ENCODE measurements around the gene TRPM2.

TRPM2 gene

GRCh38 chr21:44407493-44407892 is 54.1 kb downstream of the TRPM2 start:
- H3K4me2 ChIP-seq (ENCODE audit: insufficient read depth, low read length): no peak overlapping the region
- H3K36me3 ChIP-seq (ENCODE audit: insufficient read depth, low read length): no peaks in the 10 kb centered on the region
- peaks cover 9% of the 10 kb centered on the region for H3K9me3 ChIP-seq (ENCODE audit: insufficient read depth, low read length, severe bottlenecking)
- no peak overlapping the region for H3K9ac ChIP-seq (ENCODE audit: low read depth, low read length)
- H3K27ac ChIP-seq (ENCODE audit: low read length): no peak overlapping the region
- DNase-seq (peak; percentile 27), ATAC-seq (ENCODE audit: insufficient read depth, low read depth) (no peak)
- H3K4me1 ChIP-seq (ENCODE audit: insufficient read depth, low read length): no peaks in the 10 kb centered on the region
- H2AFZ ChIP-seq (ENCODE audit: low read depth, low read length): no peak overlapping the region
- TF ChIP-seq EZH2 (IDR thresholded peaks at IDR 0.05; ENCODE audit: borderline replicate concordance, low read depth, low read length, severe bottlenecking): no peak
- TF ChIP-seq CTCF (IDR thresholded peaks at IDR 0.05; ENCODE audit: borderline replicate concordance, extremely low read depth, low read length, poor library complexity, severe bottlenecking): no peak
- H3K4me3 ChIP-seq (ENCODE audit: low read depth in 1 of 2, low read length in 2 of 2): no peak overlapping the region
- no peaks in the 10 kb centered on the region for H3K79me2 ChIP-seq (ENCODE audit: insufficient read depth, low read length)
- H4K20me1 ChIP-seq (ENCODE audit: insufficient read depth, low read length): no peaks in the 10 kb centered on the region
- H3K27me3 ChIP-seq (ENCODE audit: insufficient read depth, low read length, poor library complexity): no peaks in the 10 kb centered on the region

- H3K27me3 ChIP-seq (ENCODE audit: insufficient read depth, low read length, poor library complexity): no peaks in the 10 kb centered on the region
- no peak overlapping the region for H3K4me2 ChIP-seq (ENCODE audit: insufficient read depth, low read length)
- no peak for DNase-seq
- no peaks in the 10 kb centered on the region for H3K79me2 ChIP-seq (ENCODE audit: insufficient read depth, low read length)
- peaks cover 9% of the 10 kb centered on the region for H3K9me3 ChIP-seq (ENCODE audit: insufficient read depth, low read length, severe bottlenecking)
- H2AFZ ChIP-seq (ENCODE audit: low read depth, low read length): no peak overlapping the region
- no peak overlapping the region for H3K9ac ChIP-seq (ENCODE audit: low read depth, low read length)
- H3K36me3 ChIP-seq (ENCODE audit: insufficient read depth, low read length): no peaks in the 10 kb centered on the region
- H3K4me3 ChIP-seq (ENCODE audit: low read depth in 1 of 2, low read length in 2 of 2): no peak overlapping the region
- no peak overlapping the region for H3K27ac ChIP-seq (ENCODE audit: low read length)
- ATAC-seq (ENCODE audit: insufficient read depth, low read depth): no peak
- no peaks in the 10 kb centered on the region for H3K4me1 ChIP-seq (ENCODE audit: insufficient read depth, low read length)
- no peak for TF ChIP-seq EZH2 (IDR thresholded peaks at IDR 0.05; ENCODE audit: borderline replicate concordance, low read depth, low read length, severe bottlenecking)
- TF ChIP-seq CTCF (IDR thresholded peaks at IDR 0.05; ENCODE audit: borderline replicate concordance, extremely low read depth, low read length, poor library complexity, severe bottlenecking): no peak
- no peaks in the 10 kb centered on the region for H4K20me1 ChIP-seq (ENCODE audit: insufficient read depth, low read length)
These were observed 54.8 kb downstream of the TRPM2 start for GRCh38 chr21:44408226-44408625.

- DNase-seq: no peak
- H3K9me3 ChIP-seq (ENCODE audit: insufficient read depth, low read length, severe bottlenecking): peaks cover 6% of the 10 kb centered on the region
These were observed 60.3 kb downstream of the TRPM2 start for GRCh38 chr21:44413566-44414290.

More at GRCh38 chr21:44413566-44414290, 60.3 kb downstream of the TRPM2 start:
- H3K4me3 ChIP-seq (ENCODE audit: low read depth in 1 of 2, low read length in 2 of 2): no peak overlapping the region
- H3K36me3 ChIP-seq (ENCODE audit: insufficient read depth, low read length): no peaks in the 10 kb centered on the region
- no peaks in the 10 kb centered on the region for H3K27me3 ChIP-seq (ENCODE audit: insufficient read depth, low read length, poor library complexity)
- no peak overlapping the region for H2AFZ ChIP-seq (ENCODE audit: low read depth, low read length)
- H3K4me2 ChIP-seq (ENCODE audit: insufficient read depth, low read length): no peak overlapping the region
- no peaks in the 10 kb centered on the region for H4K20me1 ChIP-seq (ENCODE audit: insufficient read depth, low read length)
- TF ChIP-seq CTCF (IDR thresholded peaks at IDR 0.05; ENCODE audit: borderline replicate concordance, extremely low read depth, low read length, poor library complexity, severe bottlenecking) (no peak), EZH2 (IDR thresholded peaks at IDR 0.05; ENCODE audit: borderline replicate concordance, low read depth, low read length, severe bottlenecking) (no peak)
- no peak overlapping the region for H3K27ac ChIP-seq (ENCODE audit: low read length)
- no peaks in the 10 kb centered on the region for H3K79me2 ChIP-seq (ENCODE audit: insufficient read depth, low read length)
- H3K4me1 ChIP-seq (ENCODE audit: insufficient read depth, low read length): no peaks in the 10 kb centered on the region
- ATAC-seq (ENCODE audit: insufficient read depth, low read depth): no peak
- H3K9ac ChIP-seq (ENCODE audit: low read depth, low read length): no peak overlapping the region

Measured in DND-41 (cell line).